ENCODE data around the gene KRT71. TPM values are rescaled to one million over a fixed set of nuclear protein-coding genes. Genes with fewer than 3 reads are reported as not detected.

The KRT71 gene
- total RNA-seq, 1 experiment from 2014 or later, result not detected

DNA sequence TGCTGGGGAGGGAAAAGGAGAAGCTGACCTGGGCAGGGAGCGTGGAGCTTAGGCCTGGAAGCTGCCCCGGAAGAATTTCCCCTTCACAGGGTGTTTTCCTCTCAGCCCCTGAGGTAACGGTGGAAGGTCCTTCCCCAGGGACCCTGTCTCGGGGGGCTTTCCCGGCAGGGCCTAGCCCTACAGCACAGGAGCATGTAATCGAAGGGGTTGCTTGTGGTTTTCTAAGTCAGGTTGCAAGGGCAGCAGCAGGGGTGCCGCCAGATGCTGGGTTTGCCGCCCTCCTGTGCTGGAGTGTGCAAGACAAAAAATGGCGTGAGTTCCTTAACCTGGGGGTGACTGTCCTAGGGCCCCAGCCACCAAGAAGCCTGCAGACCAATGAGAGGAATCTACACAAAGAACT, 22.3 kb upstream of the KRT71 start:
- no peak overlapping the region for H3K9ac ChIP-seq (ENCODE audit: low read length)
- intact Hi-C loops (cut with micrococcal nuclease), result no loop called here
- no peaks in the 10 kb centered on the region for H3K9me3 ChIP-seq (ENCODE audit: control insufficient read depth in 1 of 2, insufficient read depth in 1 of 2, low read depth in 1 of 2, low read length in 2 of 2)
- ChIA-PET CTCF (no interaction called here), POLR2A (no interaction called here), RAD21 (ENCODE audit: low non-redundant PET in 1 of 2, low total read pairs in 2 of 2, uncharacterized antibody in 2 of 2, unreplicated experiment in 2 of 2) (no interaction called here)
- TF ChIP-seq ZNF274 (IDR thresholded peaks at IDR 0.05; ENCODE audit: low read depth, low read length) (no peak), EZH2 (IDR thresholded peaks at IDR 0.05) (no peak), SP1 (IDR thresholded peaks at IDR 0.05; ENCODE audit: low read depth) (no peak), CEBPB (IDR thresholded peaks at IDR 0.05; ENCODE audit: low read depth) (no peak), ZFX (IDR thresholded peaks at IDR 0.05) (no peak), FOSL1 (IDR thresholded peaks at IDR 0.05; ENCODE audit: low read depth) (no peak), SRF (IDR thresholded peaks at IDR 0.05; ENCODE audit: low read depth) (no peak), POLR2A (IDR thresholded peaks at IDR 0.05; ENCODE audit: borderline replicate concordance, extremely low read depth, insufficient read depth, insufficient read length) (no peak), POLR2AphosphoS5 (IDR thresholded peaks at IDR 0.05; ENCODE audit: low read depth, low read length) (no peak), SIN3A (IDR thresholded peaks at IDR 0.05; ENCODE audit: low read depth) (no peak)
- TF ChIP-seq, protein P1, sequence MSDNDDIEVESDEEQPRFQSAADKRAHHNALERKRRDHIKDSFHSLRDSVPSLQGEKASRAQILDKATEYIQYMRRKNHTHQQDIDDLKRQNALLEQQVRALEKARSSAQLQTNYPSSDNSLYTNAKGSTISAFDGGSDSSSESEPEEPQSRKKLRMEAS (IDR thresholded peaks at IDR 0.05), result no peak
- TF ChIP-seq, protein P2, sequence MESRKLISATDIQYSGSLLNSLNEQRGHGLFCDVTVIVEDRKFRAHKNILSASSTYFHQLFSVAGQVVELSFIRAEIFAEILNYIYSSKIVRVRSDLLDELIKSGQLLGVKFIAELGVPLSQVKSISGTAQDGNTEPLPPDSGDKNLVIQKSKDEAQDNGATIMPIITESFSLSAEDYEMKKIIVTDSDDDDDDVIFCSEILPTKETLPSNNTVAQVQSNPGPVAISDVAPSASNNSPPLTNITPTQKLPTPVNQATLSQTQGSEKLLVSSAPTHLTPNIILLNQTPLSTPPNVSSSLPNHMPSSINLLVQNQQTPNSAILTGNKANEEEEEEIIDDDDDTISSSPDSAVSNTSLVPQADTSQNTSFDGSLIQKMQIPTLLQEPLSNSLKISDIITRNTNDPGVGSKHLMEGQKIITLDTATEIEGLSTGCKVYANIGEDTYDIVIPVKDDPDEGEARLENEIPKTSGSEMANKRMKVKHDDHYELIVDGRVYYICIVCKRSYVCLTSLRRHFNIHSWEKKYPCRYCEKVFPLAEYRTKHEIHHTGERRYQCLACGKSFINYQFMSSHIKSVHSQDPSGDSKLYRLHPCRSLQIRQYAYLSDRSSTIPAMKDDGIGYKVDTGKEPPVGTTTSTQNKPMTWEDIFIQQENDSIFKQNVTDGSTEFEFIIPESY (IDR thresholded peaks at IDR 0.05; ENCODE audit: extremely low read depth, insufficient replicate concordance, low read length), result no peak
- no peaks in the 10 kb centered on the region for H4K20me1 ChIP-seq (ENCODE audit: insufficient read depth)
- H3K4me3 ChIP-seq (replicated peaks in 1 of 2; ENCODE audit: low read depth in 1 of 2, low read length in 2 of 2), result no peak overlapping the region
- H2AFZ ChIP-seq (ENCODE audit: low read depth, low read length, poor library complexity, severe bottlenecking), result no peak overlapping the region
- ATAC-seq (no peak), DNase-seq (ENCODE audit: low read depth, low spot score) (no peak)
- H3K27me3 ChIP-seq (ENCODE audit: insufficient read depth, low read length), result no peaks in the 10 kb centered on the region
- H3K9me2 ChIP-seq (ENCODE audit: insufficient read depth), result no peaks in the 10 kb centered on the region
- no peaks in the 10 kb centered on the region for H3K36me3 ChIP-seq (ENCODE audit: control insufficient read depth in 1 of 2, insufficient read depth in 2 of 2, low read length in 2 of 2)
- H3K4me1 ChIP-seq (ENCODE audit: control insufficient read depth in 1 of 2, insufficient read depth in 2 of 2, low read length in 2 of 2), result peaks cover 0 to 8% of the 10 kb centered on the region in 2 experiments; a peak in 3 of 4 replicates
- BruUV-seq (replicated peaks), result no TSS peak
- H3K4me2 ChIP-seq (ENCODE audit: low read length), result no peak overlapping the region
- no peak overlapping the region for H3K27ac ChIP-seq (ENCODE audit: low read depth, low read length)
- H3K79me2 ChIP-seq (ENCODE audit: insufficient read depth, low read length), result no peaks in the 10 kb centered on the region
